ENCODE data around the gene KCNQ1. TPM values are rescaled to one million over a fixed set of nuclear protein-coding genes. Genes with fewer than 3 reads are reported as not detected.

KCNQ1 gene
- polyA plus RNA-seq, 1 donor (not counting 4 experiments of a cell fraction or from before 2014, with no cell fraction given), result not detected

- H3K4me1 ChIP-seq (ENCODE audit: control insufficient read depth, extremely low read depth, insufficient read depth, low read length), result no peaks in the 10 kb centered on the region
- DNase-seq (ENCODE audit: low read depth, low spot score), result no peak
- no peak overlapping the region for H3K4me3 ChIP-seq (ENCODE audit: control insufficient read depth in 2 of 3, extremely low read depth in 1 of 3, insufficient read depth in 2 of 3, low read depth in 1 of 3, low read length in 3 of 3)
- TF ChIP-seq EZH2 (IDR thresholded peaks at IDR 0.05; ENCODE audit: low read length) (peak; percentile 65), CTCF (optimal IDR thresholded peaks at IDR 0.05 in 1 of 3, IDR thresholded peaks at IDR 0.05 in 1 of 3, conservative IDR thresholded peaks at IDR 0.05 in 1 of 3; ENCODE audit: extremely low read depth in 1 of 3, insufficient read depth in 2 of 3, low read length in 3 of 3) (no peak)
- no peak overlapping the region for H2AFZ ChIP-seq (ENCODE audit: control insufficient read depth, low read length)
- dilution Hi-C loops (cut with MboI; ENCODE audit: extremely low pct_ligation_motif_present, low sequenced_read_pairs), result no loop called here
- H3K79me2 ChIP-seq (ENCODE audit: control insufficient read depth, insufficient read depth, low read length), result no peaks in the 10 kb centered on the region
- H3K27ac ChIP-seq (ENCODE audit: control insufficient read depth, insufficient read depth, low read length), result no peak overlapping the region
- no peak overlapping the region for H3K4me2 ChIP-seq (ENCODE audit: control insufficient read depth, extremely low read depth, insufficient read depth, low read depth, low read length)
- H4K20me1 ChIP-seq (ENCODE audit: control insufficient read depth, extremely low read depth, insufficient read depth, low read length), result no peaks in the 10 kb centered on the region
- peaks cover 36% of the 10 kb centered on the region for H3K27me3 ChIP-seq (ENCODE audit: control insufficient read depth, extremely low read depth, insufficient read depth, low read length)
- H3K9me3 ChIP-seq (ENCODE audit: control insufficient read depth, low read depth, low read length), result no peaks in the 10 kb centered on the region
- no peak overlapping the region for H3K9ac ChIP-seq (ENCODE audit: control insufficient read depth, extremely low read depth, insufficient read depth, low read length)
- no peaks in the 10 kb centered on the region for H3K36me3 ChIP-seq (ENCODE audit: control insufficient read depth in 2 of 2, extremely low read depth in 1 of 2, insufficient read depth in 2 of 2, low read length in 2 of 2)
- FAIRE-seq, result no peak
- H3K9me1 ChIP-seq (ENCODE audit: control insufficient read depth, extremely low read depth, insufficient read depth, low read length), result no peaks in the 10 kb centered on the region
These were observed 1.4 kb upstream of the KCNQ1 start for GRCh38 chr11:2443406-2443805.

- Histone ChIP-seq H3K9me1 (ENCODE audit: control insufficient read depth, extremely low read depth, insufficient read depth, low read length) (no peaks in the 10 kb centered on the region), H3K4me2 (ENCODE audit: control insufficient read depth, extremely low read depth, insufficient read depth, low read depth, low read length) (no peak within 1 kb of the TSS), H3K27ac (ENCODE audit: control insufficient read depth, insufficient read depth, low read length) (no peak within 1 kb of the TSS), H3K4me3 (ENCODE audit: control insufficient read depth in 2 of 3, extremely low read depth in 1 of 3, insufficient read depth in 2 of 3, low read depth in 1 of 3, low read length in 3 of 3) (no peak within 1 kb of the TSS), H3K9me3 (ENCODE audit: control insufficient read depth, low read depth, low read length) (no peaks in the 10 kb centered on the region), H3K9ac (ENCODE audit: control insufficient read depth, extremely low read depth, insufficient read depth, low read length) (no peak within 1 kb of the TSS), H2AFZ (ENCODE audit: control insufficient read depth, low read length) (no peak within 1 kb of the TSS), H3K4me1 (ENCODE audit: control insufficient read depth, extremely low read depth, insufficient read depth, low read length) (no peaks in the 10 kb centered on the region), H3K27me3 (ENCODE audit: control insufficient read depth, extremely low read depth, insufficient read depth, low read length) (peaks cover 36% of the 10 kb centered on the region), H4K20me1 (ENCODE audit: control insufficient read depth, extremely low read depth, insufficient read depth, low read length) (no peaks in the 10 kb centered on the region), H3K36me3 (ENCODE audit: control insufficient read depth in 2 of 2, extremely low read depth in 1 of 2, insufficient read depth in 2 of 2, low read length in 2 of 2) (no peaks in the 10 kb centered on the region), H3K79me2 (ENCODE audit: control insufficient read depth, insufficient read depth, low read length) (no peaks in the 10 kb centered on the region)
- DNase-seq (ENCODE audit: low read depth, low spot score) (no peak), FAIRE-seq (no peak)
- TF ChIP-seq CTCF (optimal IDR thresholded peaks at IDR 0.05 in 1 of 3, IDR thresholded peaks at IDR 0.05 in 1 of 3, conservative IDR thresholded peaks at IDR 0.05 in 1 of 3; ENCODE audit: extremely low read depth in 1 of 3, insufficient read depth in 2 of 3, low read length in 3 of 3), result no peak
- TF ChIP-seq EZH2 (IDR thresholded peaks at IDR 0.05; ENCODE audit: low read length), result peak; percentile 54
- dilution Hi-C loops (cut with MboI; ENCODE audit: extremely low pct_ligation_motif_present, low sequenced_read_pairs), result no loop called here
These were observed 657 bp upstream of the KCNQ1 start, which contains the start of gene TRPM5 for GRCh38 chr11:2443881-2444820. Gene TRPM5 (minus strand): TSS chr11:2444514. CDS start chr11:2423036, 21,478 bp downstream.

All from keratinocyte (primary cell).